ENCODE data around the gene GPR26.

The GPR26 gene

GRCh38 chr10:123640016-123640535 lies 26.1 kb upstream of the GPR26 start:
- no peak overlapping the region for H3K23ac ChIP-seq (ENCODE audit: low read length)
- H2AFZ ChIP-seq (ENCODE audit: insufficient read depth, low read length, poor library complexity), result no peak overlapping the region
- no peak overlapping the region for H4K91ac ChIP-seq (ENCODE audit: low read depth, low read length)
- no peak overlapping the region for H2BK12ac ChIP-seq (ENCODE audit: low read length)
- H3K9ac ChIP-seq (ENCODE audit: low read length), result no peak overlapping the region
- DNase-seq, result peak in 1 of 2 donors; percentile 24
- H2BK120ac ChIP-seq (ENCODE audit: insufficient read depth, low read length, poor library complexity), result no peak overlapping the region
- H4K12ac ChIP-seq (ENCODE audit: low read depth, low read length), result no peak overlapping the region
- H2AK5ac ChIP-seq (ENCODE audit: low read length), result no peak overlapping the region
- no peak overlapping the region for H3K4ac ChIP-seq (ENCODE audit: low read depth, low read length)
- no CpG with 5 or more reads among the region's 3 CpGs for WGBS (ENCODE audit: extremely low coverage, insufficient coverage, insufficient read length)
- H4K8ac ChIP-seq (ENCODE audit: low read depth, low read length), result no peak overlapping the region
- H3K27ac ChIP-seq (ENCODE audit: low read depth, low read length), result no peak overlapping the region
- H3K79me2 ChIP-seq (ENCODE audit: control insufficient read depth, insufficient read depth, low read length, poor library complexity), result no peaks in the 10 kb centered on the region
- no peak overlapping the region for H3K4me2 ChIP-seq (ENCODE audit: low read length)
- no peaks in the 10 kb centered on the region for H3K27me3 ChIP-seq (ENCODE audit: insufficient read depth, low read length)
- no peaks in the 10 kb centered on the region for H3K36me3 ChIP-seq (ENCODE audit: control insufficient read depth in 1 of 2, insufficient read depth in 2 of 2, low read length in 2 of 2)
- no peak overlapping the region for H3K4me3 ChIP-seq (ENCODE audit: low read depth, low read length)
- peaks cover 4% of the 10 kb centered on the region for H3K79me1 ChIP-seq (ENCODE audit: low read length)
- H3K9me3 ChIP-seq (ENCODE audit: insufficient read depth, low read depth, low read length), result peaks cover 2% of the 10 kb centered on the region
- no peak overlapping the region for H2BK5ac ChIP-seq (ENCODE audit: low read depth, low read length, poor library complexity)
- H3K14ac ChIP-seq (ENCODE audit: low read length), result no peak overlapping the region
- H3K4me1 ChIP-seq (ENCODE audit: control insufficient read depth in 1 of 2, insufficient read depth in 2 of 2, low read length in 2 of 2), result peaks cover 21 to 30% of the 10 kb centered on the region in 2 experiments
- H3K18ac ChIP-seq (ENCODE audit: low read length), result no peak overlapping the region

- Histone ChIP-seq H4K8ac (ENCODE audit: low read depth, low read length) (no peak overlapping the region), H3K4me3 (ENCODE audit: low read depth, low read length) (no peak overlapping the region), H3K36me3 (ENCODE audit: control insufficient read depth in 1 of 2, insufficient read depth in 2 of 2, low read length in 2 of 2) (no peaks in the 10 kb centered on the region), H2AFZ (ENCODE audit: insufficient read depth, low read length, poor library complexity) (no peak overlapping the region), H2BK120ac (ENCODE audit: insufficient read depth, low read length, poor library complexity) (no peak overlapping the region), H4K12ac (ENCODE audit: low read depth, low read length) (no peak overlapping the region), H2AK5ac (ENCODE audit: low read length) (no peak overlapping the region), H3K9ac (ENCODE audit: low read length) (no peak overlapping the region), H3K27me3 (ENCODE audit: insufficient read depth, low read length) (no peaks in the 10 kb centered on the region), H2BK12ac (ENCODE audit: low read length) (no peak overlapping the region), H3K4me1 (ENCODE audit: control insufficient read depth in 1 of 2, insufficient read depth in 2 of 2, low read length in 2 of 2) (peaks cover 15 to 17% of the 10 kb centered on the region in 2 experiments), H3K79me1 (ENCODE audit: low read length) (peaks cover 4% of the 10 kb centered on the region), H3K18ac (ENCODE audit: low read length) (no peak overlapping the region), H4K91ac (ENCODE audit: low read depth, low read length) (no peak overlapping the region), H3K9me3 (ENCODE audit: insufficient read depth, low read depth, low read length) (no peaks in the 10 kb centered on the region), H3K4ac (ENCODE audit: low read depth, low read length) (no peak overlapping the region), H3K79me2 (ENCODE audit: control insufficient read depth, insufficient read depth, low read length, poor library complexity) (no peaks in the 10 kb centered on the region), H3K14ac (ENCODE audit: low read length) (no peak overlapping the region), H2BK5ac (ENCODE audit: low read depth, low read length, poor library complexity) (no peak overlapping the region), H3K4me2 (ENCODE audit: low read length) (no peak overlapping the region), H3K27ac (ENCODE audit: low read depth, low read length) (no peak overlapping the region), H3K23ac (ENCODE audit: low read length) (no peak overlapping the region)
- no CpG with 5 or more reads among the region's 4 CpGs for WGBS (ENCODE audit: extremely low coverage, insufficient coverage, insufficient read length)
- no peak for DNase-seq
These were observed 23.9 kb upstream of the GPR26 start for GRCh38 chr10:123642293-123642692.

GRCh38 chr10:123642697-123643096 lies 23.5 kb upstream of the GPR26 start:
- Histone ChIP-seq H3K14ac (ENCODE audit: low read length) (no peak overlapping the region), H3K18ac (ENCODE audit: low read length) (no peak overlapping the region), H3K4me2 (ENCODE audit: low read length) (no peak overlapping the region), H2AFZ (ENCODE audit: insufficient read depth, low read length, poor library complexity) (no peak overlapping the region), H3K23ac (ENCODE audit: low read length) (no peak overlapping the region), H4K12ac (ENCODE audit: low read depth, low read length) (no peak overlapping the region), H3K9ac (ENCODE audit: low read length) (no peak overlapping the region), H3K79me1 (ENCODE audit: low read length) (peaks cover 4% of the 10 kb centered on the region), H2AK5ac (ENCODE audit: low read length) (peak overlapping the region; percentile 57), H3K79me2 (ENCODE audit: control insufficient read depth, insufficient read depth, low read length, poor library complexity) (no peaks in the 10 kb centered on the region), H3K27me3 (ENCODE audit: insufficient read depth, low read length) (no peaks in the 10 kb centered on the region), H4K91ac (ENCODE audit: low read depth, low read length) (no peak overlapping the region), H3K4me1 (ENCODE audit: control insufficient read depth in 1 of 2, insufficient read depth in 2 of 2, low read length in 2 of 2) (peaks cover 14 to 15% of the 10 kb centered on the region in 2 experiments), H2BK12ac (ENCODE audit: low read length) (no peak overlapping the region), H3K4ac (ENCODE audit: low read depth, low read length) (no peak overlapping the region), H3K36me3 (ENCODE audit: control insufficient read depth in 1 of 2, insufficient read depth in 2 of 2, low read length in 2 of 2) (no peaks in the 10 kb centered on the region), H3K9me3 (ENCODE audit: insufficient read depth, low read depth, low read length) (no peaks in the 10 kb centered on the region), H4K8ac (ENCODE audit: low read depth, low read length) (no peak overlapping the region), H3K4me3 (ENCODE audit: low read depth, low read length) (no peak overlapping the region), H2BK120ac (ENCODE audit: insufficient read depth, low read length, poor library complexity) (peak overlapping the region; percentile 34), H2BK5ac (ENCODE audit: low read depth, low read length, poor library complexity) (no peak overlapping the region), H3K27ac (ENCODE audit: low read depth, low read length) (no peak overlapping the region)
- no CpG with 5 or more reads among the region's 8 CpGs for WGBS (ENCODE audit: extremely low coverage, insufficient coverage, insufficient read length)
- no peak for DNase-seq

- no peak overlapping the region for H3K23ac ChIP-seq (ENCODE audit: low read length)
- H3K4me3 ChIP-seq (ENCODE audit: low read depth, low read length), result no peak overlapping the region
- no peaks in the 10 kb centered on the region for H3K9me3 ChIP-seq (ENCODE audit: insufficient read depth, low read depth, low read length)
- H3K9ac ChIP-seq (ENCODE audit: low read length), result no peak overlapping the region
- peaks cover 4% of the 10 kb centered on the region for H3K79me1 ChIP-seq (ENCODE audit: low read length)
- peaks cover 14 to 15% of the 10 kb centered on the region in 2 experiments for H3K4me1 ChIP-seq (ENCODE audit: control insufficient read depth in 1 of 2, insufficient read depth in 2 of 2, low read length in 2 of 2)
- no peaks in the 10 kb centered on the region for H3K79me2 ChIP-seq (ENCODE audit: control insufficient read depth, insufficient read depth, low read length, poor library complexity)
- WGBS (ENCODE audit: extremely low coverage, insufficient coverage, insufficient read length), result no CpG with 5 or more reads among the region's 10 CpGs
- H2BK5ac ChIP-seq (ENCODE audit: low read depth, low read length, poor library complexity), result no peak overlapping the region
- H3K4me2 ChIP-seq (ENCODE audit: low read length), result no peak overlapping the region
- H2AK5ac ChIP-seq (ENCODE audit: low read length), result no peak overlapping the region
- H4K91ac ChIP-seq (ENCODE audit: low read depth, low read length), result no peak overlapping the region
- H4K12ac ChIP-seq (ENCODE audit: low read depth, low read length), result no peak overlapping the region
- no peaks in the 10 kb centered on the region for H3K36me3 ChIP-seq (ENCODE audit: control insufficient read depth in 1 of 2, insufficient read depth in 2 of 2, low read length in 2 of 2)
- H3K27ac ChIP-seq (ENCODE audit: low read depth, low read length), result no peak overlapping the region
- no peak overlapping the region for H2BK12ac ChIP-seq (ENCODE audit: low read length)
- no peak overlapping the region for H3K18ac ChIP-seq (ENCODE audit: low read length)
- DNase-seq, result no peak
- H2BK120ac ChIP-seq (ENCODE audit: insufficient read depth, low read length, poor library complexity), result no peak overlapping the region
- no peak overlapping the region for H4K8ac ChIP-seq (ENCODE audit: low read depth, low read length)
- no peak overlapping the region for H3K14ac ChIP-seq (ENCODE audit: low read length)
- H3K4ac ChIP-seq (ENCODE audit: low read depth, low read length), result no peak overlapping the region
- no peak overlapping the region for H2AFZ ChIP-seq (ENCODE audit: insufficient read depth, low read length, poor library complexity)
- H3K27me3 ChIP-seq (ENCODE audit: insufficient read depth, low read length), result no peaks in the 10 kb centered on the region
These were observed 22.8 kb upstream of the GPR26 start for GRCh38 chr10:123643315-123643714.

Measured in trophoblast cell (in vitro differentiated cells and primary cell).